T-helper 9 cell (primary cell): ENCODE measurements around the gene FOXP4.

Experiments
- DNase-seq: peaks from one replicate; pipeline ENCODE4 v3.0.0-alpha.2; 2020

Gene FOXP4

DNA sequence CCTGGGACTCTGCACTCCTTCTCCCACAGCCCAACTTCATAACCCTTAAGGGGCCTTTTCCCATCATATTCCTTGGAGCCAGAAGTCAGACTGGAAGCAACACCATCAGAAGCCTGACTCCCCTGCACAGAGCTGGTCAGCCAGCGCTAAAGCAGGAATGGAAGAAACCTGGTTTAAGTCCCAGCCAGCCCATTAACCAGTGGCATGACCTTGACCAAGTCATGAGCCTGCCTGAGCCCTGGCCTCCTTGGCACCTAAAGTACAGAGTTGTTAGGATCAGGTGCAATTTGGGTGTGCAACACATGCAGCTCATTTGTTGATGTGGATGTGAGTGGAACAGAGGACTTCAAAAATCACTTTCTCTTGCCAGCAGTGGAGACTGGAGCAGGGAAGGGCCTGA lies 20.8 kb downstream of the FOXP4 start:
- no peak for DNase-seq

DNA sequence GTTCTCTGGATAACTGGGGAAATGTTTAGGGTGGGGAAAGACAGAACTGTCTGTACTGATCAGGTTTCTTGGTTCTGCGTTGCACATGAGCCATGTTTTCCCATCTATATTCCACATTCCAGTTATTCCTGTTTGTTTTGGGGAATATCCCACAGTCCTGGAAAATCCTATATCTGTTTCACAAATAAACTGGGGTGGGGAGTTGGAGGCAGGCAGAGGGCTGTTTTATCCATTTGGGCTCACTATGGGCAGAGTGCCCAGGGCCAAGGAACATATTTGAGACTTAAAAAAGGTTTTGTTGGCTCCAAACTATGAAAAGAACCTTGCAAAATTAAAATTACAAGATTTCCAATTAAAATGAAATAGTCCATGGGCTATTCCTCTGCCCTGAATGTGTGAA lies 21.5 kb downstream of the FOXP4 start:
- DNase-seq = no peak

GRCh38 chr6:41568202-41568584 lies 22.0 kb downstream of the FOXP4 start:
- DNase-seq = no peak

DNA sequence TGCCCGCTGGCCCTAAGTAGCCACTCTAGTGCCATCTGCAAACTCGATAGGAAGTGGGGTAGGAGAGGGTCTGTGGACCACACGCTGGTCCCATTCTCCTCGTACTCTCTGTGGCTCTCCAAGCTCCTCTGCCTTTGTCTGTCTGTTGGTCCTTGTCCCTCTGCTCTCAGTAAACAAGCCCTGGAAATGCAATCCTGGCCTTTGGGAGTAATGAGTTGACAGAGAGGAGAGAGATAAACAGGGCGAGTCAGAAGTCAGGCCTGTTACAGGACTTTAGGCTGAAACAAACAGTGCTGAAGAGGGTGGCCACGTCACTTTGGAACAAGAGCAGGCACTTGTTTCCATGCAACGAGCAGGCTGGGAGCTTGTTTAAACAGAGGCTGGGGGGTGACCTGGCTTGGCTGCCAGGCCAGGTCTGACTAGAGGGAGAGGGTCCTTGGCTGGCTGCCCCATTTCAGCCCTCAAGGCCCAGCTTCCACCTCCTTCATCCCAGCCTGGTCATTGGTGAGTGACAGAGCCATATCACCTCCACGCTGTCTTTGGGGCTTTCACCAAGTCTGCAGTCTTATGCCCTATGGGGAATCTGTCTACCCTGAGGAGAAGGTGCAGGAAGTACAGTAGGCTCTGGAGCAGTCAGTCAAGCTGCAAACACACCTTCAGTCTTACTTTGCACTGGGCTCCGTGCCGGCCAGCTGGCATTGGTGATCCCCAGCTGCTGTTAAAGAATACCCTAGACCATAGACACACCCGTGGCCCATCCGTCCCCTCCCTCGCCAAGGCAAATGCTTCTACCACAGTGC lies 22.6 kb downstream of the FOXP4 start:
- DNase-seq = no peak

GRCh38 chr6:41570259-41570615 lies 24.1 kb downstream of the FOXP4 start:
- DNase-seq = no peak

DNA sequence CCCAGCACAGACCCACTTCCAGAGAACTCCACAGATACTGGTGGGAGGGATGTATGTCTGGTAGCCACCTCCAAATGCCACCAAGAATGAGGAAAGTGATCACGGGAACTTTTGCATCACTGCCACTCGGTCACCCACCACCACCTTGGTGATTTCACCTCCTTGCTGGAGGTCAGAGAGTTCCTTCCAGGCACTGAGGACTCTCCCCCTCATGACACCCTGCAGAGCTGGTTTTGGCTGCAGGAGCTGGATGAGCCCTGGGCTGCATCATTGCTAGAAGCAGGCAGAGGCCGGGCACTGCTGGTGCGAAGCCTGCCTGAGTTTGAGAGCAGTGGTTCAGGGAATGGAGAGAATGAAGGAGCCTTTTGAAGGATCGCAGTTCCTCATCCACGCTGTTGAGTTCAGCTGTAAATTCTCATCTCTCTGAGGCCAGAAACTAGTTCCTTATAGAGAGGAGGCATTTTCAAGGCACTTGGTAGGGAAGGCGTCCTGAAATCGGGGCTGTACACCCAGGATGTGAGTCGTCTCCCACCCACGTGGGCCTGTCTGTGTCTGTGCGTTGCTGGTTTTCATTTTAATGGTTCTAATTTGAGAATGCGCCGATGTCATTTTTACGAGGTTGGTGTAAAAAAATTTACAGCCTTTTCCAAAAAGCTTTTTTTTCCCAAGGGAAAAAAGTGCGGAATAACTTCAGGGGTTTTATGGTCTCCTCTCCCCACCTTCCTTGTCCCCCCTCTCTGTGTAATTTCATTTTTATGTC lies 25.0 kb downstream of the FOXP4 start:
- no peak for DNase-seq

GRCh38 chr6:41572613-41573012 lies 26.4 kb downstream of the FOXP4 start:
- no peak for DNase-seq

GRCh38 chr6:41573276-41573675 lies 27.1 kb downstream of the FOXP4 start:
- no peak for DNase-seq

GRCh38 chr6:41573985-41574384 lies 27.8 kb downstream of the FOXP4 start:
- no peak for DNase-seq

- no peak for DNase-seq
Measured at GRCh38 chr6:41575598-41575997, 29.4 kb downstream of the FOXP4 start.

GRCh38 chr6:41576667-41577066 lies 30.5 kb downstream of the FOXP4 start:
- no peak for DNase-seq

DNA sequence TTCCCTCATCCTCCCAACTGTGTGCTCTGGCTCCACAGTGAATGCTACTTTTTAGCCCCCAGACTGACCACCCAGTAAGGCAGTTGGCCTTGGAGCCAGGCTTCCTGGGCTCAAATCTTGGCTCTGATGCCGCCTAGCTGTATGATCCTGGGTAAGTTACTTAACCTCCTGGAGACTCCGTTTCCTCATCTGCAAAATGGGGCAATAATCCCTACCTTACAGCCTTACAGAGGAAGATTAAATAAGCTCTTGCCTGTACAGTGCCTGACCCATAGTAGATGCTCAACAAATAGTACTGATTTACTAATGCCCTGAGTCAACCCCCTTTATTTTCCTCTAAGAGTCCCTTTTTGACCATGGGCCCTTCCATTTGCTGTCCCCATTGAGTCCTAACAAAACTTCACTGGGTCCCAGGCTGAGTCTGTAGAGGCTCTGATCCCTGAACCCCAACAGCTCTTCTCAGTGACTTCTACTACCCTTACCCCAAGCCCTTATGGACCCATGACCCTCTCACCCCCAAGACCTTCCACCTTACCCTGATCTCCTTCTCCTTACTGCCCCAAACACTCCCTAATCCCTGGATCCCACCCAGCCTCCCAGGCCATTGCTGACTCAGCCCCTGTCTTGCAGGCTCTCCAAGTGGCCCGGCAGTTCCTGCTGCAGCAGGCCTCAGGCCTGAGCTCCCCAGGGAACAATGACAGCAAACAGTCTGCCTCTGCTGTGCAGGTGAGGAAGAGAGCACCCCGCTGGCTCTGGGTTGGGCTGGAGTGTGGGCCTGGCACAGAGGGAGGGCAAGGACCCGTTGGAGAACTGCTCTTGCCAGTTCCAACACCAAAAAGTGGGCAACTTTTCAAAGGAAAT lies 31.4 kb downstream of the FOXP4 start:
- DNase-seq = no peak

DNA sequence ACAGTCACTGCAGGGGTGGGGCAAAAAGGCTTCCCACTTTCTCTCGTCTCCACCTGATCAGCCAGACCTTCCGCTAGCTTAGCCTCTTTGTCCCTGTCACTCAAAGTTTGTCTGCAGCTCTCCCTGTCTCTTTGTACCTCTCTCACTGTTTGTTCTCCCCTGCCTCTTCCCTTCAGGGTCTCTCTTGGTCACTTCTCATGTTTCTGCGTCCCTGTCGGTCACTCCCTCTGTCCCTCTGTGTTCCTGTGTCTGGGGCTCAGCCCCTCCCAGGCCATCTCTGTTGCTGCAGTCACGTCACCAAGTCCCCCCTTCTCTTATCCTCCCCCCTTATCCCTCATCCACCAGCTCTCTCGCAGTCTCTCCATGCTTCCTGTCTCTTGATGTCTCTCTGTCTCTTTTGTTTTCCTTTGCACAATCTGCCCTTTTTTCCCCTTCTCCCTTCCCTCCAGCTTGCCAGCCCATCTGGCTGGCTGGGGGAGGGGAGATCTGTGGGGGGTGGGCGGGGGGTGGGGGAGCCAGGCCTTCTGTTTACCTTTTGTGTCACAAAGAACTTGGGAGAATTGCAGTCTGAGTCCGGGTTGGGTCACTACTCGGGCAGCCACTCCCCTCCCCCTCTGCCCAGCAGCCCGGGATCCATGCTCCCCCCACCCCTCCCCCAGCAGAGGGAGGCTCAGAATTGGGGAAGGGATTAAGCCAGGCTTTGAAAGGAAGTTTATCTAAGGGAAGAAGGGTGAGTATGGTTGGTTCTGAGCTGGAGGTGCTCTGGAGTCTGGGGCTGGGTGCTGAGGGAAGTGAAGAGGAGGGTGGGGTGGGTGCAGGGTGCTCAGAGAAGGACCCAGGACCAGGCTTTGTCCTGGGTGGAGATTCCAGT lies 32.3 kb downstream of the FOXP4 start:
- no peak for DNase-seq

DNA sequence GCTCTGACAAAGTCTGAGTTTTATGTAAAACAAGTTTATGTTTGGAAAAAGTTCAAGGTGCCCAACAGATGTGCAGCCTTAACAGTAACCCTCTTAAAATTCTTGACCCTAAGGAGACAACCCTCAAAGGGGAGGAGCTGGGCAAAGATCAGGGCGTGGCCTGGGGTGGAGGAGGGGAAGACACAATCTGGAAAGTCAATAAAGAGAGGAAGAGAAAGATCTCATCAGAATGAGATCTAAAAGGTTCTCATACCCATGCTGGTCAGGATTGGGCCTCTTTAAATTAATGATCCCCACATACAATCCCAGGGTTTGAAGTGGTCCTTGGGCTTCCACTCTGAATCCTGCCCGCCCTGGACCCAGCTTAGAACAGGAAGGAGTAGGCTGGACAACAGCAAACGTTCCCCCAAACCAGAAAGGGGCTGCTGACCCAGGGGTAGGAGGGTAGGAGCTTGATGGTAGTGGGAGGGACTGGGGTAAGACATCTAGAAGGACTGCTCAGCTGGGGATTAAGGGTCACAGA lies 33.0 kb downstream of the FOXP4 start:
- no peak for DNase-seq

GRCh38 chr6:41580690-41581089 lies 34.5 kb downstream of the FOXP4 start:
- no peak for DNase-seq

DNA sequence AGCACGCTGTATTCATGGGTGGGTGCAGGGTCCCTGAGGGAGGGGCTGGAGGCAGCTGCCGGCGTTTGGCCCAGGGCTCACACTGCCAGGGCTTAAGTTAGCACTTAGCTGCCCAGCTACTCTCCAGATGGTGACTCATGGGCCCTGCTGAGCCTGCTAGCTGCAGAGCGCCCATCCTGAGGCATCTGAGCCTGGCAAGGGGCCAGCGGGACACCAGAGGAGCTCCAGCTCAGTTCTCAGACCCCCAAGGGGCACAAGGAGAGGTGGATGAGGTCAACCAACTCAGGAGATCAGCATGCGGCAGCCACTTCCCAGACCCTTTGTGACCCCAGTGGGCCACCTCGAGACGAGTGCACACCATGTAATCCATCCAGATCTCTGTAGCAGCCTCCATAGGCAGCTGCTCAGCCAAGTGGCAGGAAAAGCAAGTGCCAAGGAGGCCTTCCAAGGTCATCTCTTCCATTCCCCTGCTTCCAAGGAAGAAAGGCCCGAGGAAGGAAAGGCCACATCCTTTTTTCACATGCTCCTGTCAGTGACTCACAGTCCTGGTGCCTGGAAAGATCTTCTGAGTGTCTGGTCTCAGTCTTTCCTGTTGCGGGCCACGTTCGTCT lies 35.3 kb downstream of the FOXP4 start:
- no peak for DNase-seq

- no peak for DNase-seq
Measured at GRCh38 chr6:41582540-41582939, 36.4 kb downstream of the FOXP4 start.

GRCh38 chr6:41583565-41583964 lies 37.4 kb downstream of the FOXP4 start:
- DNase-seq = no peak

- DNase-seq = no peak
Measured at GRCh38 chr6:41584205-41584604, 38.0 kb downstream of the FOXP4 start.

DNA sequence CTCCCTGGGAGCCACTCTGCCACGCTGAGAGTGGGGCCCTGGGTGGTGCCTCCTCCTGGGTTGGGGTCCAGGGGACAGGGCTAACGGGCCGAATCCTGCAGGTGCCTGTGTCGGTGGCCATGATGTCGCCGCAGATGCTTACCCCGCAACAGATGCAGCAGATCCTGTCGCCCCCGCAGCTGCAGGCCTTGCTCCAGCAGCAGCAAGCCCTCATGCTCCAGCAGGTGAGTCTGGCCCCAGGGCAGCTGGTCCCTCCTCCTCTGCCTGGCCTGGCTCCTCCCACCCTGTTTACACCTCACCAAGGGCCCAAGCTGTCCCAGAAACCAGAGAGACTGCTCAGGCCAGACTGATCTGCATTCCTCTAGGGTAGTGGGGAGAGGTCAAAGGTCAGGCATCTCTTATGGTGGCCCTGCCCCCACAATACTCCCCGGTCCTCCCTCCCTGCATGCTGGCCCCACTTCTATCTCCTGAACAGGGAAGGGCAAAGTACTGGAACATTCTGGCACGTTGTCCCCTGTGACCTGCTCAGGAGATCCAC lies 38.6 kb downstream of the FOXP4 start:
- DNase-seq = no peak

DNA sequence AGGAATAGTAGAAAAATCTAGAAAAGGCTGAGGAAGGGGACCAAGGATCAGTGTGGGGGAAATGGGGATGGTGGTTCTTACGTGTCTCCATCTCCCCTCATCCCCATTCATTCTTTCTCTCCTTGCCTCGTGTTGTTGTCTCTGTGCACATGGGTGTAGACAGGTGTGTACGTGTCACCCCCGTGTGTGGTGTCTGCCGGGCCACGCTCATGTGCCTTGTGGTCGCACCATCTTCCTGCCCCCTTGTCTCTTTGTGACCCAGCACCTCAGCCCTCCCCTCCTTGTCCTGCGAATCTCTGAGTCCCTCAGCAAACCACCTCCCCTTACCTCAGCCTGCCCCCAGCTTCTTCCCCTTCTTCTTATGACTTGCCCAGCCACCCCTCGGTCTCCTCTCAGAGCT lies 39.4 kb downstream of the FOXP4 start:
- DNase-seq = no peak
